T-cell (primary cell): ENCODE data around the gene CNP. TPM values are rescaled to one million over a fixed set of nuclear protein-coding genes. Genes with fewer than 3 reads are reported as not detected.
A peak's percentile ranks its signal among the peaks of the same experiment; 100 is the strongest.

ENCODE experiments used
- ATAC-seq, 4 experiments: fragments of 200-7000 bp in 3 of 4; fragments of 150-1000 bp in 1 of 4; cut with Tn5 transposase; replicated peaks in 1 of 4; 1 replicate in 3 of 4; 2 replicates in 1 of 4; pipeline ENCODE4 v1.10.0; 2021; ENCODE audit warnings: moderate library complexity in 3 of 4, mild to moderate bottlenecking in 2 of 4, moderate number of reproducible peaks in 1 of 4
- CTCF ChIA-PET, 2 donors: fragments of 300-600 bp; sonication (Branson Sonifier 250); formaldehyde crosslinking; loops; one replicate each; lab custom pipeline; 2022; ENCODE audit warnings: antibody characterized with exemption in 2 of 2; lab: Charles Lee
- POLR2A ChIA-PET, 2 donors: fragments of 300-600 bp; sonication (Branson Sonifier 250); formaldehyde crosslinking; loops; one replicate each; lab custom pipeline; 2022; ENCODE audit warnings: antibody characterized with exemption in 2 of 2; lab: Charles Lee
- DNase-seq, 35 experiments: peaks; one replicate each; pipeline versions ENCODE4 v3.0.0 to v3.0.0-alpha.2; 2013 to 2023
- H3K27ac ChIP-seq: one replicate; pipeline ENCODE4 v1.5.1; 2013; ENCODE audit warnings: low read length
- H3K27me3 ChIP-seq, 2 experiments: replicated peaks in 1 of 2; 1 replicate in 1 of 2; 2 replicates in 1 of 2; pipeline versions ENCODE4 v1.6.1 to v1.7.0; 2013; ENCODE audit warnings: low read length in 1 of 2, mixed read lengths in 1 of 2; ENCODE audit not compliant: control insufficient read depth in 2 of 2, insufficient read depth in 2 of 2; ENCODE audit errors: extremely low read depth in 1 of 2
- H3K36me3 ChIP-seq, 2 donors: 1 replicate in 1 of 2; 2 replicates in 1 of 2; pipeline versions ENCODE4 v1.6.1 to v1.7.0; 2013; ENCODE audit warnings: low read length in 1 of 2; ENCODE audit not compliant: control insufficient read depth in 2 of 2, insufficient read depth in 1 of 2; ENCODE audit errors: extremely low read depth in 1 of 2
- H3K4me1 ChIP-seq, 2 experiments: 1 replicate in 1 of 2; 2 replicates in 1 of 2; pipeline versions ENCODE4 v1.6.1 to v1.7.0; 2013; ENCODE audit warnings: low read length in 2 of 2, mixed read lengths in 1 of 2; ENCODE audit not compliant: insufficient read depth in 2 of 2, control insufficient read depth in 1 of 2; ENCODE audit errors: extremely low read depth in 1 of 2
- H3K4me3 ChIP-seq, 2 donors: 1 replicate in 1 of 2; 2 replicates in 1 of 2; pipeline versions ENCODE4 v1.5.1 to v1.7.0; 2013; ENCODE audit warnings: mild to moderate bottlenecking in 2 of 2, low read length in 1 of 2, moderate library complexity in 1 of 2; ENCODE audit not compliant: control insufficient read depth in 1 of 2; ENCODE audit errors: extremely low read depth in 1 of 2
- H3K9me3 ChIP-seq: 2 replicates; pipeline ENCODE4 v1.7.0; 2013
- H3K27ac Mint-ChIP-seq, 2 donors: one replicate each; pipeline ENCODE4 v1.8.0; 2020 to 2021; ENCODE audit warnings: mild to moderate bottlenecking in 2 of 2, mixed read lengths in 2 of 2
- H3K27me3 Mint-ChIP-seq, 2 donors: one replicate each; pipeline ENCODE4 v1.8.0; 2021 to 2022; ENCODE audit warnings: mixed read lengths in 2 of 2
- H3K36me3 Mint-ChIP-seq: one replicate; pipeline ENCODE4 v1.8.0; 2021; ENCODE audit warnings: mixed read lengths
- H3K4me1 Mint-ChIP-seq, 3 donors: one replicate each; pipeline ENCODE4 v1.8.0; 2020 to 2022; ENCODE audit warnings: mixed read lengths in 3 of 3, mild to moderate bottlenecking in 1 of 3
- H3K4me3 Mint-ChIP-seq, 3 donors: one replicate each; pipeline ENCODE4 v1.8.0; 2020 to 2022; ENCODE audit warnings: mild to moderate bottlenecking in 3 of 3, mixed read lengths in 3 of 3, moderate library complexity in 3 of 3
- H3K9me3 Mint-ChIP-seq, 3 donors: one replicate each; pipeline ENCODE4 v1.8.0; 2020 to 2022; ENCODE audit warnings: mixed read lengths in 3 of 3
- WGBS: methylation state at CpG from one replicate; pipeline ENCODE4 v1.1.5; 2013; ENCODE audit warnings: missing lambda C conversion rate; ENCODE audit not compliant: insufficient coverage; 5-methylcytosine and 5-hydroxymethylcytosine counted together
- total RNA-seq, 35 experiments: library from RNA in 6 of 35; stranded (reverse) in 6 of 35; fragments of 120-200 nt in 1 of 35; gene quantifications; one replicate each; pipeline versions ENCODE4 v1.2.1 to v1.2.4 and lab custom pipeline; 2013 to 2026

CNP gene
- total RNA-seq, 5 donors from 2014 or later (not counting 1 experiment from before 2014, with no cell fraction given) = 24.4 to 36.2 (median 34.3) TPM

DNA sequence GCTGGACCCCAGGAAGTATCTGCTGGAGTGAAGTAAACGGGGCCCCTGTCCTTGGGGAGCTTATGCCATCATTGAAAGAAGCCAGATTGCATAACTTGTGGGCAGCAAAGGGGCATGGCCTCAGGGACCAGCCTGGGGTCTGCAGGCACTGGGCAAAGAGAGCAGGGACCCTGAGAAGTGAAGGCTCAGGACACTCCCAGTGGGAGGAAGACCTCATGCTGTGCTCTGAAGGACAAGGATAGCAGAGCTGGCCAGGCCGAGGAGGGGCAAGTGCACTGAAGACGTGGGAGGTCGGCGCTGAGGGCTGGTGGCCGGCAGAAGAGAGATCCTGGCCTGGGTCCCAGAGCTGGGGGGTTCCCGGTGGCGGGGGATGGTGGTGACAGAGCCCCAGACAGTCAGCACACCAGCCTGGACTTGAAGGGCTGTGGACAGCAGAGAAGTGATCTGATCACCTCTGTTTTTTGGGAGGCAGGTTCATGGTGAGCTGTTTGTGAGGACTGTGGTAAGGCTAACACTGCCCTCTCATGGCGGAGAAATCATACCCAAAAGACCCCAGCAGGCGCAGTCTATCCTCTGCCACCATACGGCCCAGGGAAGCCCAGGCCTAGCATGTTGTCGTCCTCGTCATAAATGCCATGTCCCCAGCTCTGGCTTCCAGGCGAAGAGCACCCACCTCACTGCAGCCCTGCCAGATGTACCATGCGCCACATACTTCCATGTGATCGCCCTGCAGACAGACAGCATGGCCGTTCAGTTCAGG is 7.1 kb upstream of the CNP start:
- Mint-ChIP-seq H3K4me3 (no peak overlapping the region), H3K4me1 (no peaks in the 10 kb centered on the region), H3K9me3 (no peaks in the 10 kb centered on the region), H3K27ac (no peak overlapping the region), H3K36me3 (no peaks in the 10 kb centered on the region), H3K27me3 (no peaks in the 10 kb centered on the region)
- DNase-seq (no peak), ATAC-seq (no peak)
- Histone ChIP-seq H3K27me3 (peaks cover 0 to 8% of the 10 kb centered on the region in 2 experiments), H3K4me3 (no peak overlapping the region), H3K4me1 (peaks cover 0 to 5% of the 10 kb centered on the region in 2 experiments), H3K27ac (no peak overlapping the region), H3K9me3 (no peaks in the 10 kb centered on the region), H3K36me3 (no peaks in the 10 kb centered on the region)
- CTCF ChIA-PET = interaction anchor here (0.6 to 1.4 kb wide), 3 partner anchors 29 to 258 kb away, joined by 4 to 6 read pairs (median 4); partner anchors contain the start of gene ODAD4 (in 1 of the 2)
- POLR2A ChIA-PET = interaction anchor here in 1 of 2 donors (0.6 kb wide), 1 partner anchor 67 kb away, joined by 3 read pairs; no protein-coding TSS in a partner anchor
- WGBS = 83% methylated on average over 16 of the region's 17 CpGs

- H3K4me1 ChIP-seq = peaks cover 5 to 15% of the 10 kb centered on the region in 2 experiments
- H3K27me3 ChIP-seq = peaks cover 0 to 8% of the 10 kb centered on the region in 2 experiments
- ChIA-PET POLR2A (no interaction called here), CTCF (interaction anchor here in 1 of 2 donors (0.7 to 0.8 kb wide), 2 partner anchors 58 to 101 kb away, joined by 3 read pairs; partner anchors contain the start of gene NKIRAS2)
- H3K27ac Mint-ChIP-seq = no peak overlapping the region
- no peak overlapping the region for H3K27ac ChIP-seq
- H3K9me3 ChIP-seq = no peaks in the 10 kb centered on the region
- no peak overlapping the region for H3K4me3 Mint-ChIP-seq
- peaks cover 10 to 15% (median 13%) of the 10 kb centered on the region in 3 donors for H3K4me1 Mint-ChIP-seq
- no peaks in the 10 kb centered on the region for H3K36me3 ChIP-seq
- WGBS = 100% methylated on average over 1 of the region's 5 CpGs
- ATAC-seq = no peak
- H3K9me3 Mint-ChIP-seq = no peaks in the 10 kb centered on the region
- no peaks in the 10 kb centered on the region for H3K27me3 Mint-ChIP-seq
- H3K36me3 Mint-ChIP-seq = no peaks in the 10 kb centered on the region
- no peak for DNase-seq
- no peak overlapping the region for H3K4me3 ChIP-seq
Observed at GRCh38 chr17:41962111-41962510, 4.5 kb upstream of the CNP start.

DNA sequence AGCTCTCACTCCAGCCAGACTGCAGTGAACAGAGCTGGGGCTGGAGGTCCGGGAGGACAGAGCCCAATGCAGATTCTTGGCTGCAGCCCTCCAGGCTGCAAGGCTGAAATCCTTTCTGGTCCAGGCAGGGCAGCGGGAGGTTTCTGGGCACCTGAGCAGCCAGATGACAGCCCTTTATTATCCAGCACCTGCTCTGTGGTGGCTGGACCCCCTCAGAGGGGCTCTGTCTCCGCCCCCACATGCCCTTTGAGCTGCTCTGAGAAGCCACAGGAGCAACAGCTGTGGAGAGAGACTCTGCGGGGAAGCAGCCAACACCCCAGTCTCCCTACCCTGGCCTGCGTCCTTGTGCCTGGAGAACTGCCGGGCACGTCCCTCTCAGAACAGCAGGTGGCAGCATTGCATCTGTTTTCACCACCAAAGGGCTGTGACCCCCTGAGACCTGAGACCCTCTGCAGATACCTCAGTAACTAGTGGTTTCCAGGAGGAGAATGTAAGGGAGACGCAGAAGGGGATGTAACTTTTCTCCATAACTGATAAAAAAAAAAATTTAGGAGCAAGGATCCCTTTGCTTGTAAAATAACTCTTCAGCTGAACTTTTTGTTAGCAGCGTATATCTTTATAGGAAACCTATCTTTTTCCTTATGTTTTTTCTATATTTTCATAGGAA is 3.7 kb upstream of the CNP start:
- Mint-ChIP-seq H3K9me3 (no peaks in the 10 kb centered on the region), H3K36me3 (no peaks in the 10 kb centered on the region), H3K27ac (no peak overlapping the region), H3K4me3 (no peak overlapping the region), H3K27me3 (no peaks in the 10 kb centered on the region), H3K4me1 (peaks cover 18 to 21% (median 19%) of the 10 kb centered on the region in 3 donors)
- H3K36me3 ChIP-seq = no peaks in the 10 kb centered on the region
- ChIA-PET CTCF (interaction anchor here (0.7 to 1.3 kb wide), 7 partner anchors 15 to 156 kb away, joined by 3 to 4 read pairs (median 3); partner anchors contain the start of genes NKIRAS2 (in 1 of the 2) and ODAD4 (in 1 of the 2)), POLR2A (interaction anchor here in 1 of 2 donors (0.7 kb wide), 1 partner anchor 35 kb away, joined by 3 read pairs; no protein-coding TSS in a partner anchor)
- H3K4me3 ChIP-seq = no peak overlapping the region
- no peaks in the 10 kb centered on the region for H3K9me3 ChIP-seq
- H3K27ac ChIP-seq = no peak overlapping the region
- 37% methylated on average over 3 of the region's 9 CpGs for WGBS
- peaks cover 0 to 8% of the 10 kb centered on the region in 2 experiments for H3K27me3 ChIP-seq
- peaks cover 5 to 23% of the 10 kb centered on the region in 2 experiments for H3K4me1 ChIP-seq
- ATAC-seq (peak in 2 of 4 experiments; percentile 17 to 18), DNase-seq (peak; percentile 30 to 82 (median 58))

- H3K27me3 ChIP-seq = peaks cover 0 to 8% of the 10 kb centered on the region in 2 experiments
- peak overlapping the region; percentile 60 to 62 for H3K4me3 ChIP-seq
Observed at GRCh38 chr17:41965694-41966462, 717 bp upstream of the CNP start.

DNA sequence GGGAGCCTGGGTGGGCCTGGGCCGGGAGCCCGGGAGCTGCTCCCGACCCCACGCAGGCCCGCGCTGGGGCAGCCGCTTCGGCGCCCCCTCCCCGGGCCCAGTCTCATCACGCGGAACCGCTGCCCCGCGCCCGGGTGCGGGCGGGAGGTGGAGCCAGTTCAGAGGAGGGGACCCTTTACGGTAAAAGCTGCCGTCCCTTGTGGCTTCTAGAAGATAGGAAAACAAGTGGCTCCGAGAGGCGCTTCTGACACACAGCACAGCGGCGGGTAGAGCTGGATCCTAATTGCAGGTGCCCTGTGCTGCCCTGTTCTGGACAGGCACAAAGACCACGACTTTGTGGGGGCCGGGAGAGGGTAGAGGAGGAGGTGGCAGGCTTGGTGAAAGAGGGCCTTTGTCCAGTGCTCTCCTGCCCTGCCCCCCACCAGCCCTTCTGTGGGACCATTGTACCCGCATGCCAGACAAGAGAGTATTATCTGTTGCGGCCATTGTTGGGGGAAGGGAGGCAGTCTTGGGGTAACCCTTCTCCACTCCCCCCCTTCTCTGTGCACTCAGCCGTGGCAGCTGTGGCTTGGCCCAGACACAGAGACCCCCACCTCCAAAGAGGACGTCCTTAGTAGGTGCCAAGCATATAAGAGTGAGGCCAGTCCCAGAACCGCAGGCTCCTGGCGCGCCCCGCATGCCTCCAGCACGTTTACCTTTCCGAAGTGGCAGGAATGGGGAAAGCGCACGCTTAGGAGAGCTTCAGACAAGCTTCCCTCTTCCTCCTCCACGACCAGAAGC is 736 bp downstream of the CNP start:
- peaks cover 5 to 43% of the 10 kb centered on the region in 2 experiments for H3K4me1 ChIP-seq
- Mint-ChIP-seq H3K4me1 (peaks cover 42 to 53% (median 48%) of the 10 kb centered on the region in 3 donors), H3K36me3 (peaks cover 5% of the 10 kb centered on the region), H3K27me3 (no peaks in the 10 kb centered on the region), H3K27ac (peak overlapping the region; percentile 87), H3K4me3 (peak overlapping the region; percentile 81 to 92 (median 83)), H3K9me3 (no peaks in the 10 kb centered on the region)
- peaks cover 0 to 6% of the 10 kb centered on the region in 2 experiments for H3K27me3 ChIP-seq
- H3K9me3 ChIP-seq = no peaks in the 10 kb centered on the region
- H3K4me3 ChIP-seq = peak overlapping the region; percentile 81 to 91
- DNase-seq (peak in 24 of 35 experiments; percentile 9 to 43 (median 20)), ATAC-seq (peak in 2 of 4 experiments; percentile 17)
- WGBS = 24% methylated on average over 35 of the region's 39 CpGs
- peak overlapping the region; percentile 70 for H3K27ac ChIP-seq
- CTCF ChIA-PET = interaction anchor here in 1 of 2 donors (1.0 to 3.6 kb wide), 3 partner anchors 37 to 150 kb away, joined by 3 to 12 read pairs (median 8); partner anchors contain the start of genes NKIRAS2 and ODAD4
- POLR2A ChIA-PET = interaction anchor here in 1 of 2 donors (0.7 kb wide), 1 partner anchor 145 kb away, joined by 3 read pairs; the partner anchor contains the start of gene DHX58
- H3K36me3 ChIP-seq = peaks cover 7 to 11% of the 10 kb centered on the region in 2 donors

More at GRCh38 chr17:41965694-41966462, 717 bp upstream of the CNP start:
- no peaks in the 10 kb centered on the region for H3K9me3 Mint-ChIP-seq
- DNase-seq = peak; percentile 15 to 74 (median 39)
- peak overlapping the region; percentile 93 for H3K27ac Mint-ChIP-seq
- Histone ChIP-seq H3K9me3 (no peaks in the 10 kb centered on the region), H3K36me3 (peaks cover 7% of the 10 kb centered on the region in 2 donors), H3K27ac (peak overlapping the region; percentile 70), H3K4me1 (peaks cover 5 to 41% of the 10 kb centered on the region in 2 experiments)
- H3K4me3 Mint-ChIP-seq = peak overlapping the region; percentile 81 to 92 (median 83)
- ChIA-PET POLR2A (interaction anchor here (0.6 to 1.4 kb wide), 6 partner anchors 9 to 1814 kb away, joined by 3 to 15 read pairs (median 3); partner anchors contain the start of genes DNAJC7 (in 1 of the 2) and ODAD4 (in 1 of the 2)), CTCF (interaction anchor here in 1 of 2 donors (0.6 to 3.6 kb wide), 6 partner anchors 33 to 471 kb away, joined by 3 to 12 read pairs (median 6); partner anchors contain the start of genes KAT2A, NKIRAS2 and ODAD4)
- 2% methylated on average over 13 of the region's 18 CpGs for WGBS
- peak; percentile 29 to 59 (median 44) for ATAC-seq
- H3K4me1 Mint-ChIP-seq = peaks cover 39 to 47% (median 43%) of the 10 kb centered on the region in 3 donors
- H3K27me3 Mint-ChIP-seq = no peaks in the 10 kb centered on the region
- peaks cover under 1% of the 10 kb centered on the region for H3K36me3 Mint-ChIP-seq
